Effector memory CD4-positive, alpha-beta T cell (primary cell): ENCODE measurements around the gene TELO2.

Experiments
- DNase-seq, 3 donors: peaks; one replicate each; pipeline ENCODE4 v3.0.0-alpha.2; 2020
- H3K27ac ChIP-seq: 2 replicates; pipeline ENCODE4 v1.7.0; 2013; ENCODE audit warnings: mild to moderate bottlenecking, low read length, moderate library complexity; ENCODE audit not compliant: insufficient read depth, poor library complexity, severe bottlenecking
- H3K27me3 ChIP-seq: replicated peaks from 2 replicates; pipeline ENCODE4 v1.7.0; 2013; ENCODE audit warnings: mild to moderate bottlenecking, low read length; ENCODE audit not compliant: insufficient read depth, control insufficient read depth, poor library complexity, severe bottlenecking
- H3K36me3 ChIP-seq: 2 replicates; pipeline ENCODE4 v1.7.0; 2013; ENCODE audit warnings: mild to moderate bottlenecking, low read length, moderate library complexity; ENCODE audit not compliant: control insufficient read depth, insufficient read depth
- H3K4me1 ChIP-seq: 2 replicates; pipeline ENCODE4 v1.7.0; 2013; ENCODE audit warnings: low read length, mild to moderate bottlenecking; ENCODE audit not compliant: control insufficient read depth, insufficient read depth, poor library complexity, severe bottlenecking
- H3K4me3 ChIP-seq: 2 replicates; pipeline ENCODE4 v1.7.0; 2013; ENCODE audit warnings: low read length, low read depth, mild to moderate bottlenecking; ENCODE audit not compliant: insufficient read depth, poor library complexity, severe bottlenecking
- H3K9me3 ChIP-seq: 2 replicates; pipeline ENCODE4 v1.7.0; 2013; ENCODE audit warnings: mild to moderate bottlenecking, low read length, moderate library complexity; ENCODE audit not compliant: control insufficient read depth

Gene TELO2

DNA sequence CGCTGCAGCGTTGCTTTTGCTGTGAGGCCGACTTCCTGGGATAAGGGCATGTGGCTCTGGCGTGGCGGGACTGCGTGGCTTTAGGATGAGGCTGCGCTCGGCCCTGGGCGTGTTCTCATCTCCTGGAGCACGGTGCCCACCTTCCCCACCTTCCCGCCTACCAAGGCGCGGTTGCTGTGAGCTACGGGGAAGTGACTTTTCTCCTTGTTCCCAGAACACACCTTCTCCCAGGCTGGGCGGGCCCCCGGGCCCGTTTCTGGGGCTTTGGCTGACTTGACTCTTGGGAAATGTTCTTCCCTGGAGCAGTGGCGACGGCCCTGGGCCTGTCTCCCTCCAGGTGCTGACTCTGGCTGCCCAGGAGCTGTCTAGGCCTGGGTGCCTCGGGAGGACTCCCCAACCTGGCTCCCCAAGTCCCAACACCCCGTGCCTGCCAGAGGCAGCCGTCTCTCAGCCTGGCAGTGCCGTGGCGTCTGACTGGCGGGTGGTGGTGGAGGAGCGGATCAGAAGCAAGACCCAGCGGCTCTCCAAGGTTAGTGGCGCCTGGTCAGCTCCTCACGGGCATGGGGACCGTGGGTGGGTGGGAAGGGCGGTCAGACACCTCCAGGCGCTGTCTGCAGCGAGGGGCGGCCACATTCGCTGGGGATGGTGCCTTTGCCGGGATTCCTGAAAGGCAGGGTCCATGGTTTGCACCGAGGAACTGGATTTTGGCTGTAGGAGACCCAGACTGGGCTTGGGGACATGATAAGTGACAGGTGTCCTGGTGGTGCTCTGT is 12.1 kb downstream of the TELO2 start:
- DNase-seq, result no peak
- H3K4me3 ChIP-seq, result no peak overlapping the region
- H3K27me3 ChIP-seq, result no peaks in the 10 kb centered on the region
- H3K27ac ChIP-seq, result no peak overlapping the region
- no peaks in the 10 kb centered on the region for H3K9me3 ChIP-seq
- no peaks in the 10 kb centered on the region for H3K4me1 ChIP-seq
- peaks cover 34% of the 10 kb centered on the region for H3K36me3 ChIP-seq

- H3K27me3 ChIP-seq, result no peaks in the 10 kb centered on the region
- H3K27ac ChIP-seq, result no peak overlapping the region
- H3K36me3 ChIP-seq, result peaks cover 28% of the 10 kb centered on the region
- H3K4me1 ChIP-seq, result no peaks in the 10 kb centered on the region
- no peak for DNase-seq
- no peaks in the 10 kb centered on the region for H3K9me3 ChIP-seq
- no peak overlapping the region for H3K4me3 ChIP-seq
Observed at GRCh38 chr16:1505912-1506311, 12.8 kb downstream of the TELO2 start.

DNA sequence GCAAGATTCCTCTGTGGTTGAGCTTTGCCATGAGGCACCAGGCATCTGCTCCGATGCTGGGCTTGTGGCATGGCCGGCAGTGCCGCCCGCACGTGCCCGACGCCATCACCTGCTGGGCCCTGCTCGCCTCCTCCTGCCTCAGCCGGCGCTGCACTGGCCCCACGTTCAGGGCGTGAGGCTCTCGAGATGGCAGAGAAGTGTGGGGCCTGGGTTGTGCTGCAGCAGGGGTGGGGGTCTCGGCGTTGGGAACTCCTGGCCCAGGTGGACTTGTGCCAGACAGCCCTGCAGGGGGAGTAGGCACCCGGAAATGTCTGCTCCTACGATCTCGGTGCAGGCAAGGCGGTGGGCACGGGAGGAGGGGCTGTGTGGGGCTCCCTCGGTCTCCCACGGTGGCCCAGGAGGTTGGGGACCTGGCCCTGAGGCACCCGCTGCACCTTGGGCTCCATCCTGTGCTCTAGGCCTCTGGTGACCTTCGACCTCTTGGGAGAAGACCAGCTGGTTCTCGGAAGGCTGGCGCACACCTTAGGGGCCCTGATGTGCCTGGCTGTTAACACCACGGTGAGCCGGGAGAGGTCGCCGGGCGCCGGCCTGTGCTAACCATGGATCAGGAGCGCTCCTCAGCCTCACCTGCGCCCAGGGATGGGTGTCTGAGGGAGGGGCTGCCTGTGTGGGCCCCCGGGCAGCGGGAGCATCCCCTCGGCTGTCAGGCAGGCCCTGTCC is 13.5 kb downstream of the TELO2 start:
- Histone ChIP-seq H3K4me3 (no peak overlapping the region), H3K36me3 (peaks cover 20% of the 10 kb centered on the region), H3K9me3 (no peaks in the 10 kb centered on the region), H3K27me3 (no peaks in the 10 kb centered on the region), H3K4me1 (no peaks in the 10 kb centered on the region), H3K27ac (no peak overlapping the region)
- no peak for DNase-seq

DNA sequence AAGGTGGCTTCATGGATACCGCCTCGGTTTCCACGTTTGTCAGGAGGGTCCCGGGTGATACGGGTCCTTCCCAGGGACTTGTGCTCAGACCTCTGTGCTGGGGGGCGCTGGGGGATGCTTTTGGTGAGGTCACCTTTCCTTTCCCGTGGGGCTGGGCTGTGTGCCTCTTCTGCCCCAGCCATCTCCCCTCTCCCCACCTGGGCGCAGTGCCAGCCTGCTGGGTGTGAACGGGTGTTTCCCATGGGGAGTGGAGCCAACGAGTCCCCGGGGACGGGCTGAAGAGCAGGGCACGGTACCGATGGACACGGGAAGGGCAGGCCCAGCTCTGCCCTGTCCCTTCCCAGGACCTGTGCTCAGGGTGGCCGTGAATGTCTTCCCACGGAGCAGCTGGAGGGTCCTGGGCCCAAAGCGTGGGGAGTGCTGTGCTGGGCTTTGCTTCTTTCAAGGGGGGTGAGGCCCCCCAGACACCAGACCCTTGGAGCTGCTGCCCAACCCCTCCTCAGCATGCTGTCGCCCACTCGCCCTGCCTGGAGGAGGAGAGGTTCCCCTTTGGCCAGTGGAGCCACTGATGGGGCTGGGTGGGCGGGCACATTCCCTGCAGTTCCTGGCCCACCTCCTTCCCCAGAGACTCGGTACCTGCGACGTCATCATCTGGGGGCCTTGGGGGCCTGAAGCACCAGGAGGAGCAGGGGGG is 15.5 kb downstream of the TELO2 start:
- Histone ChIP-seq H3K4me1 (no peaks in the 10 kb centered on the region), H3K27ac (no peak overlapping the region), H3K4me3 (no peak overlapping the region), H3K9me3 (no peaks in the 10 kb centered on the region), H3K27me3 (no peaks in the 10 kb centered on the region), H3K36me3 (peaks cover 4% of the 10 kb centered on the region)
- DNase-seq, result no peak

- H3K9me3 ChIP-seq, result no peaks in the 10 kb centered on the region
- no peak for DNase-seq
- peaks cover 4% of the 10 kb centered on the region for H3K36me3 ChIP-seq
- H3K4me1 ChIP-seq, result no peaks in the 10 kb centered on the region
- no peak overlapping the region for H3K27ac ChIP-seq
- no peaks in the 10 kb centered on the region for H3K27me3 ChIP-seq
- no peak overlapping the region for H3K4me3 ChIP-seq
Observed at GRCh38 chr16:1509307-1510221, 16.4 kb downstream of the TELO2 start.

GRCh38 chr16:1510272-1510671 is 17.1 kb downstream of the TELO2 start:
- Histone ChIP-seq H3K36me3 (peaks cover 4% of the 10 kb centered on the region), H3K9me3 (no peaks in the 10 kb centered on the region), H3K27me3 (no peaks in the 10 kb centered on the region), H3K4me1 (no peaks in the 10 kb centered on the region), H3K4me3 (no peak overlapping the region), H3K27ac (no peak overlapping the region)
- DNase-seq, result no peak

DNA sequence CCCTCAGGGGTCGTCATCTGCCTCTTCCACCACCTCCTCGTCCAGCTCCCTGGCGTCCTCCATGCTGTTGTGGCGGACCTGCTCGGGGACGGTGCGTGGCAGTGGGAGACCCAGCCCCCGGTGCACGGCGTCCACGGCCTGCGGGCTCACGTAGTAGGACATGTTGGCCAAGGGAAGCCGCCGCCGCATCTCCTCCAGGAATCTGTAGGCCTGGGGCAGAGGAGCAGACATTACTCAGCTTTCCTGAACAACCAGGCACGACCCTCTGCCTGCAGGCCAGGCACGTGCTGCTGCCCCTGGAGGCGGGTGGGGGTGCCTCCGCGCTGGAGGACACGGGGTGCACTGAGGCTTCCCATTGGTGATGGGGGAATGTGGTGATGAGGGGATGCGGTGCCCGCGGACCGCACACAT is 17.8 kb downstream of the TELO2 start:
- H3K4me3 ChIP-seq, result no peak overlapping the region
- DNase-seq, result no peak
- peaks cover 4% of the 10 kb centered on the region for H3K36me3 ChIP-seq
- no peaks in the 10 kb centered on the region for H3K27me3 ChIP-seq
- H3K9me3 ChIP-seq, result no peaks in the 10 kb centered on the region
- no peak overlapping the region for H3K27ac ChIP-seq
- no peaks in the 10 kb centered on the region for H3K4me1 ChIP-seq

GRCh38 chr16:1511662-1512569 is 18.8 kb downstream of the TELO2 start:
- no peak for DNase-seq
- H3K4me3 ChIP-seq, result no peak overlapping the region
- no peaks in the 10 kb centered on the region for H3K9me3 ChIP-seq
- peaks cover 4% of the 10 kb centered on the region for H3K36me3 ChIP-seq
- no peak overlapping the region for H3K27ac ChIP-seq
- H3K4me1 ChIP-seq, result no peaks in the 10 kb centered on the region
- H3K27me3 ChIP-seq, result no peaks in the 10 kb centered on the region

DNA sequence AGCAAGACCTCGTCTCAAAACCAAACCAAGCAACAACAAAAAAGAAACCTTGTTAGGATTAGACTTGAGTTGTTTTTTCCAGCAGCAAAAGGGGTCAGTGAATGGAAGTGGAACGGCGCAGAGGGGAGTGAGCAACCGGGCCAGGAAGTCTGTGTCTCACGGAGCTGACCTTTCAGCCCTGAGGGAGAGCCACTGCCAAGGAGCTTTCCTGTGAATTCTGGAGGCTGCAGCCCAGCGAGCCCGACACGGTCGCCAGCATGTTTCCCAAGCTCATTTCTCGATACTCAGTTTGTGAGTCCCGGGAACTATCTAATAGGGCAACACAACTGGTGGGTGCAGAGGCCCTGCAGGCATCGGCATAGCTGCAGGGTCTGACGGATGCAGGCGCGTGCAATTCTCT is 19.6 kb downstream of the TELO2 start:
- Histone ChIP-seq H3K27ac (no peak overlapping the region), H3K4me3 (no peak overlapping the region), H3K4me1 (no peaks in the 10 kb centered on the region), H3K27me3 (no peaks in the 10 kb centered on the region), H3K9me3 (no peaks in the 10 kb centered on the region), H3K36me3 (peaks cover 4% of the 10 kb centered on the region)
- DNase-seq, result no peak
